Mucosa of rectum (tissue), 2 donors: ENCODE results near the gene SLC25A41.

Experiments
- H3K27ac ChIP-seq, 2 donors: one replicate each; pipeline ENCODE4 v1.7.0; 2013; ENCODE audit warnings: inconsistent platforms in 2 of 2, low read depth in 2 of 2, low read length in 2 of 2
- H3K27me3 ChIP-seq, 2 donors: one replicate each; pipeline ENCODE4 v1.7.0; 2013; ENCODE audit warnings: low read length in 2 of 2; ENCODE audit not compliant: control insufficient read depth in 2 of 2, insufficient read depth in 2 of 2
- H3K36me3 ChIP-seq, 2 donors: one replicate each; pipeline ENCODE4 v1.7.0; 2013; ENCODE audit warnings: low read length in 2 of 2; ENCODE audit not compliant: control insufficient read depth in 2 of 2, insufficient read depth in 2 of 2
- H3K4me1 ChIP-seq, 2 donors: one replicate each; pipeline ENCODE4 v1.7.0; 2013; ENCODE audit warnings: low read length in 2 of 2, mild to moderate bottlenecking in 1 of 2; ENCODE audit not compliant: control insufficient read depth in 2 of 2, insufficient read depth in 2 of 2
- H3K4me3 ChIP-seq, 2 donors: one replicate each; pipeline ENCODE4 v1.7.0; 2013; ENCODE audit warnings: low read length in 2 of 2
- H3K9ac ChIP-seq, 2 donors: one replicate each; pipeline ENCODE4 v1.7.0; 2013; ENCODE audit warnings: low read length in 2 of 2, low read depth in 1 of 2, mild to moderate bottlenecking in 1 of 2
- H3K9me3 ChIP-seq, 2 donors: one replicate each; pipeline ENCODE4 v1.7.0; 2013; ENCODE audit warnings: low read length in 2 of 2; ENCODE audit not compliant: control insufficient read depth in 2 of 2
- donor health status: healthy.
- donor health status: Normal muscosa, but diverticular disease.

SLC25A41 gene

DNA sequence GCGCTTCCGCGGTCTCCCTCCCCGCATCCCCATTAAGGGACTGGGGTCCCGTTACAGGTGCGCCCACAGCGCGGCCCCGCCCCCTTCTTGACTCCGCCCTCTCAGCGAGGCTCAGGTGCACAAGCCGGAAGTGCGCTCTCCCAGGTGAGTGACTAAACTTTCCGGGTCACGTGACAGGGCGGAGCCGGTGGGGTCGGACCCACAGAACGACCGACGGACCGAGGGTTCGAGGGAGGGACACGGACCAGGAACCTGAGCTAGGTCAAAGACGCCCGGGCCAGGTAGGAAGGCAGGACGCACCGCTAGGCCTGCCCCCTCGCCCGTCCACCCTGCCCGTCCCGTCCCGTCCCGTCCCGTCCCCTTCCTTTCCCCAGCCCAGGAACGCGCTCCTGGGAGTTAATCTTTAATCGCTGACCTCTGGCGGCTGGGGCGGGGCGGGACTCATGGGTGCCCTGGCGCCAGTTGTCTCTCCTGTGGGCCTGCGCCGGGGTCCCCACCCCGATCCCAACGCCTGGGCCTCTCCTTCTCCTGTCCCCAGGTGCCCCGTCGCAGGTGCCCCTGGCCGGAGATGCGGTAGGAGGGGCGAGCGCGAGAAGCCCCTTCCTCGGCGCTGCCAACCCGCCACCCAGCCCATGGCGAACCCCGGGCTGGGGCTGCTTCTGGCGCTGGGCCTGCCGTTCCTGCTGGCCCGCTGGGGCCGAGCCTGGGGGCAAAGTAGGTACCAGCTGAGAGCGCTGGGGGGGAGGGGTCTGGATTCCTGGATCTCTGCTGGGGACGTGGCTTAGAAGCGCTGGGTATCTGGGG lies 30.7 kb upstream of the SLC25A41 start, which contains the start of gene CRB3:
Gene CRB3, plus strand, starts transcription at position 202 of the 804 bp plus-strand sequence. Its CDS starts 431 bp downstream, at position 633.
- peak within 1 kb of the TSS; percentile 94 to 96 for H3K27ac ChIP-seq
- H3K9ac ChIP-seq = peak within 1 kb of the TSS; percentile 86 to 95
- H3K36me3 ChIP-seq = peaks cover 9 to 17% of the 10 kb centered on the region in 2 donors
- peaks cover 12 to 26% of the 10 kb centered on the region in 2 donors for H3K4me1 ChIP-seq
- H3K9me3 ChIP-seq = no peaks in the 10 kb centered on the region
- no peaks in the 10 kb centered on the region for H3K27me3 ChIP-seq
- H3K4me3 ChIP-seq = peak within 1 kb of the TSS; percentile 70 to 80

DNA sequence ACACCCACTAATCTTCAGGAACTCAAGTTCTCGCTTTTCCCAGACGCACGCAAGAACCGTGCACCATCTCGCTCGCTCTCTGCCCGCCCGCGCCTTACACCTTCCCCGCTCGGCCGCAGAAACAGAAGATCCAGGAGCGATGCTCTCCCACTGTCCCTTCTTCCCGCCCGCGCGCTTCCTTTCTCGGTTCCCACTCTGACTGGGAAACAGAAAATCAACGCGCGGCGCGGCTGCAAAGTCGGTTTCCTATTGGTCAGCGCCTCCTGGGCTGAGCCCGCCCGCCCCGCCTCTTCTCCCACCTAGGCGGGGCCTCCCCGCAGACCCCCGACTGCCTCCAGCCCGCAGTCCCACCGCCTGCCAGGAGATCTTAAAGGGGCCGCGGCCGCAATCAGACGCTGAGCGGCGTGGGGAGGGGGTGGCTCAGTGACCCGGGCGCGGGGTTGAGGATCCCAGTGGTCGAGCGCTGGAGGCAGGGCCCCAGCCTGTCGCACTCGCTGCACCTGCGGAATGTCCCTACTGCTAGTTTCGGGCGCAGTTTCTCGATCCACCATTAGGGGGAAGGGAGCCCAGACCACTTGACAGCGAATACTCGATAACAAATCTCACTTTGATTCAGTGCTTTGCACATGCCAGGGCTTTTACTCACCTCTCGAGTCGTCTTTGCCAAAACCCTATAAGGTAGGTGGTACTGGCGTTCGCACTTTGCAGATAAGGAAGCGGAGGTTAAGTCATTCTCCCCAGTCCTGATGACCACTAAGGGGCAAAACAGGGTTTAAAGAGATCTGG lies 26.7 kb upstream of the SLC25A41 start:
- Histone ChIP-seq H3K27ac (peak overlapping the region; percentile 92), H3K9me3 (no peaks in the 10 kb centered on the region), H3K27me3 (no peaks in the 10 kb centered on the region), H3K36me3 (peaks cover 3 to 13% of the 10 kb centered on the region in 2 donors), H3K9ac (peak overlapping the region; percentile 75 to 81), H3K4me1 (peaks cover 18 to 31% of the 10 kb centered on the region in 2 donors), H3K4me3 (peak overlapping the region; percentile 75 to 94)

DNA sequence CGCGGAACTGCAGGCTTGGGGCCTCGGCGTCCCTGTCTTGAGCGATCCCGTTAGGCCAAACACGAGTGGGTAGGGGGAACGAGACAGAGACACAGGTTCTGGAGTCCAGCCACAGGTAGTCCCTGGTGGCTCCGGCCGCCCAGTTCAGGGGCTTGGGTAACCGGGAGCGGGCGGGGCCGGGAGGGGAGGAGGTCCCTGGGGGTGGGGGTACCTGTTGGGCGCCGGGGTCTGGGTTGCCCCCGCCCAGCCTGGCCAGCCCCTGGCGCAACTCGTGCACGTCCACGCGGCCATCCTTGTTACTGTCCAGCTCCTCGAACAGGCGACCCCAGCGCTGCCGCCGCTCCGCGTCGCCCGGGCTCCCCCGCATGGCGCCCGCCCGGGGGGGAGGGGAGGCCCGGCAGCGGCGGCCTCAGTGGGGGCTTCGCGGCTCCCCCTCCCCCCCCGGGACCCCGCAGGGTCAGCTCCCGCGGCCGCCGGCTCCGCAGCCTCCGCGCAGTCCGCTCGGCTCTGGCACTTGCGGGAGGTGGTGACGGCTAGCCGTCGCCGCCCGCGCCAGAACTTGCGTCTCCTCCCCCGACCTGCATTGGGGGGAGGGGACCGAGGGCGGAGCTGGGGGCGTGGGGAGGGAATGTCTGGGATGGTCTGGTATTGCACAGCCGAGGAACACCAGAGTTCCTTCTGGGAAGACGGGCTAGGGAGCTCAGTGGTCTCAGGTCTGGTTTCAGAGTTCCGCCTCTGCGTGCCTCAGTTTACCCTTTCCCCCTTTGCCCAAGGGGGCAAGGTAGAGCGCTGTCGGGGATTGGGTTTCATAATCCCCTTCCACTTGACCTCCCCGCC lies 25.9 kb upstream of the SLC25A41 start, which contains the start of gene SLC25A23:
Gene SLC25A23, minus strand, starts transcription at position 531 of the 837 bp plus-strand sequence. Its CDS starts 164 bp downstream, at position 367.
- H3K36me3 ChIP-seq = peaks cover 6 to 15% of the 10 kb centered on the region in 2 donors
- peak within 1 kb of the TSS; percentile 75 to 94 for H3K4me3 ChIP-seq
- peak within 1 kb of the TSS; percentile 92 for H3K27ac ChIP-seq
- peak within 1 kb of the TSS; percentile 75 to 81 for H3K9ac ChIP-seq
- peaks cover 0 to under 1% of the 10 kb centered on the region in 2 donors for H3K9me3 ChIP-seq
- peaks cover 18 to 30% of the 10 kb centered on the region in 2 donors for H3K4me1 ChIP-seq
- H3K27me3 ChIP-seq = no peaks in the 10 kb centered on the region

DNA sequence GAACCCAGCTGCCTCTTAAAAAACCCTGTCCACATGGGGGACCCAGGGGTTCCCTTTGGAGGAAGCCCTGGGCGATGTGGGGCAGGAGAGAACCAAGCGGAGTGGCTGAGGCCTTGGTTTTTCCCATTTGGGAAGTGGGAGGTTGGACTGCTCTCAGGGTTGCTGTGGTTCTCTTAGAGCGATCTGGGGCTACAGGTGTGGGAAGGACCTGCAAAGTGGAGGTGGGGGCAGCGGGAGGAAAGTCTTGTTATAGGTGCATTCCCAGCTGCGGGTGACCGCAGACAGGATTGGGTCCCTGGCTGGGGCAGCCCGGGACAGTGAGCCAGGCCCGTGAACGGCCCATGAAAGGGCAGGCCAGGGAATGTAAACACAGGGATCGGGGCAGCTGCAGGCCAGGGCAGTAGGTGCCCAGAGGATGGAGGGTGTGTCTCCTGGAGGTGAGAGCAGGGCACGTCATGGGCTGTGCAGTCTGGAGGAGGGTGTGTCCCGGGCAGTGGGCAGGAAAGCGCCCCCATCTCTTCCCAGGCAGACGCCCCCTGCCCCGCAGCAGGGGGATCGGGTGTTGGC lies 25.2 kb upstream of the SLC25A41 start:
- Histone ChIP-seq H3K4me1 (peaks cover 18 to 29% of the 10 kb centered on the region in 2 donors), H3K27me3 (no peaks in the 10 kb centered on the region), H3K36me3 (peaks cover 13 to 21% of the 10 kb centered on the region in 2 donors), H3K4me3 (peak overlapping the region; percentile 75 to 94), H3K9ac (peak overlapping the region; percentile 63 to 70), H3K9me3 (peaks cover 0 to 3% of the 10 kb centered on the region in 2 donors), H3K27ac (peak overlapping the region; percentile 92)

DNA sequence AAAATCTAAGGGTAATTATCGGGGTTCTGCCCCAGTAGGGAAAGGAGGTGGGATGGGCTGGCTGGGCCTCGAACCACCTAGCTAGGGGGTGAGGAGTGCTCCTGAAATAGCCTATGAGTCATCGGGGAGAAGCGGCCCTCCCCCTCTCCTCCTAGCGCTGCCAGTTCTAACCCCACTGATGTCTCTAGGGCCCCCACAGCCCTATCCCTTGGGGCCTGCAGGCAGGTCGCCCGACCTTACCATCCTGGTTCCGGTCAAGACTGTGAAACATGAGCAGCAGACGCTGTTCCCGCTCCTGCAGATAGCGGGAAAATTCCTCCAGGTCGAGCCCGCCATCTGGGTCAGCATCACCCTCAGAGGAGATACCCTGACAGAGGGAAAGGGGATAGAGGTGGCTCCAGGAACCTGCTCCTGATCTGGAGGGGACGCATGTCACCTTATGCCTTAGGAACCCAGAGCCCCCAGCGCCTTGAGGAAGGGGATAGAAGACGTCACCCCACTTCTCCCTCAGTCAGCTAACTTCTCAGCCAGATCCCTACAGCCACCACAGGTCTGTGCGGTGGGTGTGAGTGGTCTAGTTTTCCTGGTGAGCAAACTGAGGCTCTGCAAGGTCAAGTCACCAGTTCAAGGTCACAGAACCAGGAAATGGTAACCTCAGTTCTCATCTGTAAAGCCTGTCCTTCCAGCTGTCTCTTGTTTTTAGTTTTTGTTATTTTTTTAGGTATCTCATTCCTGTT lies 24.6 kb upstream of the SLC25A41 start:
- Histone ChIP-seq H3K4me1 (peaks cover 18 to 27% of the 10 kb centered on the region in 2 donors), H3K4me3 (peak overlapping the region; percentile 75 to 94), H3K9ac (peak overlapping the region in 1 of 2 donors; percentile 63), H3K27me3 (no peaks in the 10 kb centered on the region), H3K27ac (peak overlapping the region in 1 of 2 donors; percentile 92), H3K36me3 (peaks cover 17 to 26% of the 10 kb centered on the region in 2 donors), H3K9me3 (peaks cover 0 to 3% of the 10 kb centered on the region in 2 donors)

DNA sequence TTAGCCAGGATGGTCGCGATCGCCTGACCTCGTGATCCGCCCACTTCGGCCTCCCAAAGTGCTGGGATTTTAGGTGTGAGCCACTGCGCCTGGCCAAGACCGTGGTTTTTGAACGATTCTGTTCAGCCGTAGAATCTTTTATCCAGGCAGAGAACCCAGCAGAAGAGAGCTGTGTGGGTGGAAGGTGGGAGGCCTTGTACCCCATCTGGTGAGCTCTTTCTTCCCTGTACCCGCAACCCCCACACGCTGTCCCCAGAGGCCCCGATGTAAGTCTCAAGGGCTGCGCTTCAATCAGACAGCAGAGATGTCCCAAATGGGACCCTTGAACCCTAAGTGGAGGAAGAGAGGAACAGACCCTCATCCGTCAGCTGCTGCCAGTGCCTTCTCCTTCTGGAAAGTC lies 22.4 kb upstream of the SLC25A41 start:
- Histone ChIP-seq H3K9me3 (peaks cover 0 to 3% of the 10 kb centered on the region in 2 donors), H3K4me1 (peaks cover 9 to 17% of the 10 kb centered on the region in 2 donors), H3K27ac (no peak overlapping the region), H3K4me3 (no peak overlapping the region), H3K9ac (no peak overlapping the region), H3K27me3 (no peaks in the 10 kb centered on the region), H3K36me3 (peaks cover 17 to 33% of the 10 kb centered on the region in 2 donors)

DNA sequence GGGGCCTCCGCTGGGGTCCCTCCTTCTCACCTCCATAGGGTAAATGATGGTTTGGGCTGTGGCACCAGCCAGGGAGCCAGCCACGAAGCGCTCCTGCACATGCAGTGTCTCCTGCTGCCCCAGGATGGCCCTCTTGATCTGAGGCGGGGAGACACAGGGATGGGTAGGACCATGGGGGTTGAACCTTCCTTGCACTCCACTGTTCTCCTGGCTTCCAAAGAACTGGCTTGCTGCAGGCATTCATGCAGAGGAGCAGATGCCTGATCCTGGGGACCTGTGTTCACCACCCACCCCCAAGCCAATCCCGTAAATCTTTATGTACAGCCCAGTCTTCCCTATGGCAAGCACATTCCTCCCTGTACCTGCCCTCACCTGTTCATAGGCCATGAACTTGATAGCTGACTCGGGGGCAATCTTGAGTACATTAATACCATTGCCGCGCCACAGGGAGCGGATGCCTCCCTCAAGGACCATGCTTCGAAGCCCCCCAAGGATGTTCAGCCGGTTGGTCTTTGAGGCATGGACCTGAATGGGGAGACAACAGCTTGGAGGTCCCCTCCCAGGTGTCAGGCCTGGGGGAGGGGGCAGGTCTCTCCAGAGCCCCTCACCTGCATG lies 20.5 kb upstream of the SLC25A41 start:
- H3K27me3 ChIP-seq = no peaks in the 10 kb centered on the region
- H3K4me3 ChIP-seq = no peak overlapping the region
- peaks cover 22 to 33% of the 10 kb centered on the region in 2 donors for H3K36me3 ChIP-seq
- peaks cover 5 to 10% of the 10 kb centered on the region in 2 donors for H3K4me1 ChIP-seq
- H3K9me3 ChIP-seq = peaks cover 0 to 3% of the 10 kb centered on the region in 2 donors
- no peak overlapping the region for H3K9ac ChIP-seq
- no peak overlapping the region for H3K27ac ChIP-seq

DNA sequence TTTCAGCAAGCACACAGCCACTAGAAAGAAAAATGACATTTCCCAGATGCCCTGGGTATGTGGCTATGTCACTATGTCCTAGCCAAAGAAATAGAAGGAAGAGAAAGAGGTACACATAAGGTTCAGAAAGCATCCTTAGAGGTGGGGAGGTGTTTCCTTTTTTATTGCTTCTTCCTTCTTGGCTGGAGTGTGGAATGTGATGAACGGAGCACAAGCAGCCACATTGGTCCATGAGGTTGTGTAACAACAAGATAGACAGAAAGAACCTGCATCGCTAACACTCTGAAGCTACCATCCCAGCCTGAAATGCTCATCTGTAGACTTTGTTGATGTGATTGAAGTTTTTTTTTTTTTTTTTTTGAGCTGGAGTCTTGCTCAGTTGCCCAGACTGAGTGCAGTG lies 19.3 kb upstream of the SLC25A41 start:
- Histone ChIP-seq H3K27ac (no peak overlapping the region), H3K4me3 (no peak overlapping the region), H3K27me3 (no peaks in the 10 kb centered on the region), H3K36me3 (peaks cover 22 to 33% of the 10 kb centered on the region in 2 donors), H3K9ac (no peak overlapping the region), H3K9me3 (peaks cover 0 to 3% of the 10 kb centered on the region in 2 donors), H3K4me1 (no peaks in the 10 kb centered on the region)
